Measurements from ENCODE around the gene ATG9A. TPM values are rescaled to one million over a fixed set of nuclear protein-coding genes. Genes with fewer than 3 reads are reported as not detected.

ATG9A gene
- total and polyA plus RNA-seq, 2 of the 8 experiments (the other 6 are each of a cell fraction or from before 2014, with no cell fraction given), result 43.6 to 66.8 TPM

GRCh38 chr2:219213486-219214071, 15.9 kb downstream of the ATG9A start:
- Histone ChIP-seq H3K36me3 (ENCODE audit: control insufficient read depth in 2 of 4, insufficient read depth in 4 of 4, low read length in 3 of 4) (peaks cover 14 to 57% (median 29%) of the 10 kb centered on the region in 4 experiments), H3K4me3 (ENCODE audit: extremely low read depth in 1 of 4, insufficient read depth in 2 of 4, low read depth in 3 of 4, low read length in 4 of 4) (no peak overlapping the region), H3K23me2 (ENCODE audit: low read depth, low read length) (peaks cover 7% of the 10 kb centered on the region), H2AFZ (ENCODE audit: low read length) (no peak overlapping the region), H3K27me3 (replicated peaks in 1 of 4; ENCODE audit: control insufficient read depth in 3 of 4, extremely low read depth in 1 of 4, insufficient read depth in 3 of 4, low read length in 3 of 4) (no peaks in the 10 kb centered on the region), H2BK15ac (ENCODE audit: low read length) (no peak overlapping the region), H3K9ac (replicated peaks in 1 of 4; ENCODE audit: extremely low read depth in 1 of 4, low read depth in 3 of 4, low read length in 3 of 4) (no peak overlapping the region), H2BK5ac (ENCODE audit: low read depth, low read length) (no peak overlapping the region), H3K4ac (replicated peaks; ENCODE audit: insufficient read length, low read depth, low read length) (no peak overlapping the region), H3K4me2 (ENCODE audit: insufficient read depth in 1 of 2, low read depth in 2 of 2, low read length in 2 of 2) (no peak overlapping the region), H3K23ac (ENCODE audit: insufficient read length) (no peak overlapping the region), H2BK20ac (ENCODE audit: low read length) (no peak overlapping the region), H3K79me1 (ENCODE audit: low read depth, low read length) (no peaks in the 10 kb centered on the region), H4K91ac (replicated peaks; ENCODE audit: insufficient read length, low read length) (no peak overlapping the region), H2BK120ac (replicated peaks; ENCODE audit: low read depth, low read length) (no peak overlapping the region), H3K79me2 (ENCODE audit: control insufficient read depth in 1 of 2, insufficient read depth in 2 of 2, low read length in 2 of 2) (no peaks in the 10 kb centered on the region), H4K5ac (ENCODE audit: insufficient read length, low read depth, low read length) (no peak overlapping the region), H2BK12ac (ENCODE audit: low read depth, low read length) (no peak overlapping the region), H3K56ac (replicated peaks; ENCODE audit: insufficient read length, low read depth, low read length) (no peak overlapping the region), H3K9me3 (ENCODE audit: insufficient read depth in 2 of 2, low read depth in 1 of 2, low read length in 1 of 2) (no peaks in the 10 kb centered on the region), H3K27ac (ENCODE audit: low read depth, low read length) (no peak overlapping the region), H3K18ac (ENCODE audit: extremely low read depth, low read length) (no peak overlapping the region), H2AK5ac (ENCODE audit: low read depth, low read length) (no peak overlapping the region), H4K8ac (ENCODE audit: extremely low read depth, insufficient read depth, low read length) (no peak overlapping the region), H3K4me1 (replicated peaks in 1 of 4; ENCODE audit: control insufficient read depth in 3 of 4, insufficient read depth in 4 of 4, low read length in 3 of 4) (peaks cover 0 to 2% (median 0%) of the 10 kb centered on the region in 4 experiments; a peak in 2 of 7 replicates), H4K20me1 (replicated peaks in 1 of 2; ENCODE audit: control insufficient read depth in 1 of 2, insufficient read depth in 2 of 2, low read length in 2 of 2) (peaks cover 0 to 2% of the 10 kb centered on the region in 2 experiments), H3K14ac (ENCODE audit: insufficient read length) (no peak overlapping the region)
- POLR2A ChIA-PET (ENCODE audit: partially characterized antibody), result interaction anchor here (0.6 to 1.5 kb wide), 6 partner anchors 16 to 51 kb away, joined by 3 to 7 read pairs (median 3); partner anchors contain the start of genes ANKZF1, ATG9A, GLB1L and STK16
- 89% methylated on average over 10 of the region's 10 CpGs; no CpG with 5 or more reads in 1 of the 2 experiments for WGBS, 2 experiments (ENCODE audit: extremely low coverage in 1 of 2, insufficient coverage in 1 of 2, insufficient read length in 1 of 2, insufficient replicate concordance in 2 of 2, low coverage in 1 of 2, low lambda C conversion rate in 2 of 2, missing lambda C conversion rate in 1 of 2)
- FAIRE-seq, result no peak
- DNase-seq (ENCODE audit: low read depth in 1 of 2, low spot score in 2 of 2), result no peak
- CTCF ChIA-PET (ENCODE audit: partially characterized antibody), result interaction anchor here (0.6 to 1.8 kb wide), 4 partner anchors 31 to 413 kb away, joined by 3 to 4 read pairs (median 4); no protein-coding TSS in a partner anchor
- TF ChIP-seq TAF7 (optimal IDR thresholded peaks at IDR 0.05; ENCODE audit: borderline replicate concordance, low read depth, low read length) (no peak), ATF2 (IDR thresholded peaks at IDR 0.05; ENCODE audit: low read length) (no peak)
